NCI-H1694 (cell line): Measurements from ENCODE around the gene ALG12.

Experiments used
- DNase-seq: peaks from one replicate; lab custom pipeline; 2025; lab: John Stamatoyannopoulos, UW

Gene ALG12

DNA sequence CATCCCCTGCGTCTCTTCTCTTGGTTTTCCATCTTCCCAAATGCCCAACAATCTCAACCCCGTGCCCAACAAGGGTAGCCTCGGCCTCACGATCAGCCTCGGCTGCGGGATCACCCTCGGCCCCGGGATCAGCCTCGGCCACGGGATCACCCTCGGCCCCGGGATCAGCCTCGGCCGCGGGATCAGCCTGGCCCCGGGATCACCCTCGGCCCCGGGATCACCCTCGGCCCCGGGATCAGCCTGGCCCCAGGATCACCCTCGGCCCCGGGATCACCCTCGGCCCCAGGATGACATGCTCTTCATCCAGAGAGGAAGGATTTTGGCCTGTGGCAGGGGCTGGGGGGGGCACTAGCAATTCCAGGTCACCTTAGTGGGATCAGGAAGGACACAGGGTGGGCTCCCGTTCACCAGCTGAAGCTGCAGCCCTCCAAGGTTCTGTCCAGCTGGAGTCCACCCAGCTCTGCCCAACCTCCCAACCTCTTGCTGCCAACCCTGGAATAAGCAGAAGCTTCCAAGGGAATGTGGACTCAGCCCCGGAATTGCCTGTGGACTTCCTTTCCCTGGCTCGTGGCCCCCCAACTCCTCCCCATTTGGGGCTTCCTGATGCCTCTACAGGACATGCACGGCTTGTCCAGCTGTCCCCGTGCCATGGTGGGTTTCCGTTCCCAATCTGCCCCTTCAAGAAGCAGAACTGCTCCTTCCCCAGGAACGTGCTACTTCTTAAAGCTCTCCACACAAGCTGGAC, 6.2 kb downstream of the ALG12 start:
- no peak for DNase-seq

DNA sequence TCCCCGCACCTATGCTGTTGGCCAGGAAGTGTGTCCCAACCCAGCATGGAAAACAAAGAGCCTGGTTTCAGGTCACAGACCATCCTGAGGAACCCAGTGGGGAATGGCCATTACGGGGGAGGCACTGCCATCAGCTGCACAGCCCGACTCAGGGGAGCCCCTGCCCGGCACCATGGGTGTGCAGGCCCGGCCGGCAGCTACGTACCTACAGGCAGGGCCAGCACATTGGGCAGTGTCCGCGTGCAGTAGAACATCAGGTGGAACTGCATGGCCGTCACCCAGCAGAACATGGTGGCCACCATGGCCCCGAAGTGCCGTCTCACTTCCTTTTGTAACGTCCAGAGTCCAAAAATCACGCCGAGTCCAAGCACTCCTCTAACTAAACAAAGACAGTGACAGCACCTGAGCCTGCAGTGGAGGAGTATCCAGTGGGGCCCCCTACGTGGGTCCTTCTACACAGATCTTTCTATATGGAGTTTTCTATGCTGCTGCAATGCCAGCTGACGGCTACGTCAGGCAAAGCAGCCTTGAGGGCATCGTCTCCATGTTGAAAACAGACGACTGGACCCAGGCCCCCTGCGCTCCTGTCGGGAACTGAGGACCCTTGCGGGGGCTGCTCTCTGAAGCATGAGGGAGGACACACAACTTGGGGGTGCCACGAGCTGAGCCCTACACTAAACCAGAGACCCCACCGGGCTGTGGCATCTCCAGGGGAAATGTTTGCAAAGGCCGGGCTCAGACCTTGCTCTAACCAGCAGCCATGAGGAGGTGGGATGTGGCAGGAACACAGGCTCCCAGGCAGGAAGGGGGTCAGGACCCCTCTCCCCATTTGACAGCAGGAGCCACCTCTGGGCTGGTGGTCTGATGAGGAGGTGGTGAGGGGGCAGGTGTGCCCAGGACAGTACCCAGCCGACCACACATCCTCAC, 7.7 kb downstream of the ALG12 start:
- no peak for DNase-seq

DNA sequence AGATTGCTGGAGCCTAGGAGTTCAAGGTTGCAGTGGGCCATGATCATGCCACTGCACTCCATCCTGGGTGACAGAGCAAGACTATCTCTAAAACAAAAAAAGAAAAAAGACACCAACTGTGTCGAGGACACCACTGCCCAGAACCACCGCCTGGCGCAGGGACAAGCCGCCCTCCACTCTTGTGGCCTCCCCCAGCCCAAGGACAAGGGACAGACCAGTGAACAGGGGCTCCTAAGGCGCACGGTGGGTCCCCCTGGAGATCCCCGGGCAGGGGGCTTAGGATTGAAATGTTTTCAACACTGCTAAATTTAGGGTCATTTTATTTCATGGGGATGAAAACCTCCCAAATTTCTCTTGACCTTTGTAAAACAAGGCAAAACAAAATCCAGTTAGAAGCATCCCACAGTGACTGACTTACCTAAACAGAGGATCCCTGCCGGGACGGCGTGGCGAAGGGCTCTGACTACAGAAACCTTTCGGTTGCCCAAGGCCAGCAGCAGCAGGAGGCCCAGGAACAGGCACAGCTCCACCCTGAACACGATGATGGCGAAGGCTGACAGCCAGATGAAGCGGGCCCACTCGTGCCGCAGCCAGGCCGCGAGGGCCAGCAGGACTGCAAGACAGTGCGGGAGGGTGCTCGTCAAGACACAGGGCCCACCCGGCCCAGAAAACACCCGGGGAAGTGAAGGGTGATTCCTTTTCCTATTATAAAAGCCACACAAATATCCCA, 8.6 kb downstream of the ALG12 start:
- DNase-seq = no peak

DNA sequence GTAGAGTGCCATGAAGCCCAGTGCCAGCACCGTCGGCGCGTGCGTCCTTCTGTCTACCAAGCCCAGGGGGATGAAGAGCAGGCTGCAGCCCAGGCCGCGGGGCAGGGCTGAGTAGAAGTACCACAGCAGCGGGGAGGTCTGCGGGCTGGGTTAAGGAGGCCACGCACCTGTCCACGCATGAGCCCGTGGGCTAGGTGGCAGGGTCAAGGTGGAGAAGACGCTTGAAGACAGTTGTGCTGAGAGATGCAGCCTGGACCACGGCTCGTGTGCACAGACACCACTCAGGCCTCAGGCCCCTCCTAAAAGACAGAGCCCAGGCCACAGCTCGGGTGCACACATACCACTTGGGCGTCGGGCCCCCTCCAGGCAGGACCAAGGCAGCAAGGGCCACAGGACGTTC, 10.4 kb downstream of the ALG12 start:
- no peak for DNase-seq

DNA sequence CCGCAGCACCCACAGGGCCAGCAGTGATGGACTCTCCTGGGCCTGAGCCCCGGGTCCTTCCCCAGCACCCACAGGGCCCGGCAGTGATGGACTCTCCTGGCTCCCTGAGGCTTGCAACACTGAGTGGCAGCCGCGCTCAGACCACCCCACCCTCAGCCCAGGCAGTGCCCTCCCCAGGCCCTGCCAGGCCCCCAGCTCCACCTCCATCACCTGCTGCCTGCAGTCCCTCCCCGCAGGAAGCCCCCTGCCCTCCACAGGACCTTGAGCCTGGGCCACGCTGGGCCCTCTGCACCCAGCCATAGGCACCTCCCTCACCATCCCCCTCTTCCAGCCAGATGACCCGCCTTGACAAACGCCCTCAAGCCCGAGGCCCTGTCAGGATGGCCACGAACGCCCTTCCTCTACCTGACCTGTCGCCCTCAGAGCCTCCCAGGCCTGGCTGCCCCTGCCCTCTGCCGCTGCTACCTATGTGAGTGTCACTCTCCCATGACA, 11.4 kb downstream of the ALG12 start:
- DNase-seq = no peak

DNA sequence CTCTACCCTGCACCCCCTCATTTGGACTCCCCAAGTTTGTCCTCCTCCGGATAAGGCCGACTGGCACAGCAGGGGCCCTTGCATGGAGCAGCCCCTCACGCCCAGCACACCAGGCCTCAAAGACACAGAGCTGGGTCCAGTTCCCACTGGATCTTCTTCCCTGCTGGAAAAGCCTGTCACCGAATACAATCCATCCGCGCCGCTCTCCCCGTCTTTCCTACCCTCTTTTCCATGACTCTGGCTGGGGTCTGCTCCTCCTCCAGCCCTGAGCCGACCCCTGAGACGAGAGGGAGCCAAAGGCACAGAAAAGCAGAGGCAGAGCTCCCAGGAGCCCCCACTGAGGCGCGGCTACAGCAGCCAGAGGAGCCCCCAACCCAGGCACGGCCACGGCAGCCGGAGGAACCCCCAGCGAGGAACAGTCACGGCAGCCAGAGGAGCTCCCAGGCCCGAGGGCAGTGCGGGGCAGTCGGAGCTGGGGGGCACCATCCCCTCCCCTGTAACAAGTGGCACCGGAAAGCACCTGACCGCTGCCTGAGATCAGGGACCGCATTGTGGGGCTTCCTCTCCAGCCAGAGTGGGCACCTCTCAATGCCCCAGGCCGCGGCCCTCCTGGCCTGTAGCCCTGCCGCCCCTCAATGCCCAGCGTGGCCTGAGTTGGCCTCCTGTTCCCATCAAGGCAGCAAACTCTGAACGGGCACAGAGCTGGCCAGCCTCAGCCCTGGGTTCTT, 12.0 kb downstream of the ALG12 start:
- no peak for DNase-seq

DNA sequence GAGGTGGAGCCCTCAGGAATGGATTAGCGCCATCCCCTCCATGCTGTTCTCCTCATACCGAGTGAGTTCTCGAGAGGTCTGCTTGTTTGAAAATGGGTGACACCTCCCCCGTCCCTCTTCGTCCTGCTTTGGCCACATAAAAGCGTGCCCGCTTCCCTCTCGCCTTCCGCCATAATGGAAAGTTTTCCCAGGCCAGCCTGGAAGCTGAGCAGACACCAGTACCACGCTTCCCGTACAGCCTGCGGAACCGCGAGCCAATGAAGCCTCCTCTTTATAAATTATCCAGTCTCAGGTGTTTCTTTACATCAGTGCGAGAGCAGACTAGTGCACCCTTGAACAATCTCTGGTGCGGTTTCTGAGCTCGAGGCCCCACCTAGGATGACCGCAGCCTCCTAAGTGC, 12.8 kb downstream of the ALG12 start:
- no peak for DNase-seq

DNA sequence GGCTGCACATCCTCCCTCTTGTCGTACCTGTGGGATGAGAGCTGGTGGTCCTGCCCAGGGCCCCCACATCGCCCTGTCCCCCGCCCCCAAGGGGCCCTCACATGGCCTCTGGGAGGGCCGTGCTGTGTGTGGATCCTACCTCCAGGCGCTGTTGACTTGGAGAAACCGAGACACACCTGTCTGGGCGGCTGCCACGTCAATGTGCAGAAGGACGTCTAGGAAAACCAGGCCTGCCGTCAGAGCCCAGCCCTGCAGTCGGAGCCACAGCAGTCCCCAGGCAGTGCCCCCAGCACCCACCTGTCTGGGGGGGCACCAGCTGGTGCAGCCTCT, 14.2 kb downstream of the ALG12 start:
- DNase-seq = no peak

DNA sequence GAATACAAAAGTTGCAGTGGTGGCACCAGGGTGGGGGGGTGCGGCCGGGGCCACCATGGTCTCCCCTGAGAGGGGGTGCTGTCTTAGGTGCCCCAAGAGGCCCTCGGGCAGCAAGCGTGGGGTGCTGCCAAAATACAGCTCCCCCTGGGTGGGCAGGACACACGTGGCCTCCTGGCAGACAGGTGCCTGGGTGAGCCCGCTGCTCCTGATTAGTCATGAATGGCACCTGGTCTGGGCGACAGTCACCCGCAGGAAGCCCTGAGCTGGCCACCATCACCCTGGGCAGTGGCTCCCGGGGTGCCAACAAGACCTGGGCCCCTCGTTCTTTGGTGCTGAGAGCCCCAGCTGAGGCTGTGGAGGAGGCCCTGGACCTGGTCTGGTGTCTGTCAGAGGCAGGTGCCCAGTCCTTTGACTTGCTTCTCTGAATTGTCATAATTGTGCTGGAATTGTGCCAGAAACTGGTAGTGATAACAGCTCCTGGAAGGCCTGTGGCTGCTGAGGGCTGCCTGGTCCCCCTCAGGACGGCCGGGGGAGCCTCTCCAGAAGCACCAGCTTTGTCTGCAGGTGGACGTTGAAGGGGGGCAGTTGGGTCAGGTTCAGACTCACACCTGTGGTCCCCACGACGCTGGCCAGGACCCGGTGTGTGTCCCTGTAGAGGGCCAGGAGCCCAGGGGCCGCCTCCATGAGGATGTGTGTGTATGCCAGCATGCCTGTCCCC, 14.8 kb downstream of the ALG12 start:
- no peak for DNase-seq

DNA sequence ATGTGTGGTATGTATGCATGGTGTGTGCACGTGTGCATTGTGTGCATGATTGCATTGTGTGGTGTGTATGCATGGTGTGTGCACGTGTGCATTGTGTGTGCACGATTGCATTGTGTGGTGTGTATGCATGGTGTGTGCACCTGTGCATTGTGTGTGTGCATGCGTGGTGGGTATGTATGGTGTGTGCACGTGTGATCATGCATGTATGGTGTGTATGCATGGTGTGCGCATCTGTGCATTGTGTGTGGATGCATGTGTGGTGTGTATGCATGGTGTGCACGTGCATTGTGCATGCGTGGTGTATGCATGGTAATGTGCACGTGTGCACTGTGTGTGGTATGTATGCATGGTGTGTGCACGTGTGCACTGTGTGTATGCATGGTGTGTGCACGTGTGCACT, 16.8 kb downstream of the ALG12 start:
- no peak for DNase-seq

DNA sequence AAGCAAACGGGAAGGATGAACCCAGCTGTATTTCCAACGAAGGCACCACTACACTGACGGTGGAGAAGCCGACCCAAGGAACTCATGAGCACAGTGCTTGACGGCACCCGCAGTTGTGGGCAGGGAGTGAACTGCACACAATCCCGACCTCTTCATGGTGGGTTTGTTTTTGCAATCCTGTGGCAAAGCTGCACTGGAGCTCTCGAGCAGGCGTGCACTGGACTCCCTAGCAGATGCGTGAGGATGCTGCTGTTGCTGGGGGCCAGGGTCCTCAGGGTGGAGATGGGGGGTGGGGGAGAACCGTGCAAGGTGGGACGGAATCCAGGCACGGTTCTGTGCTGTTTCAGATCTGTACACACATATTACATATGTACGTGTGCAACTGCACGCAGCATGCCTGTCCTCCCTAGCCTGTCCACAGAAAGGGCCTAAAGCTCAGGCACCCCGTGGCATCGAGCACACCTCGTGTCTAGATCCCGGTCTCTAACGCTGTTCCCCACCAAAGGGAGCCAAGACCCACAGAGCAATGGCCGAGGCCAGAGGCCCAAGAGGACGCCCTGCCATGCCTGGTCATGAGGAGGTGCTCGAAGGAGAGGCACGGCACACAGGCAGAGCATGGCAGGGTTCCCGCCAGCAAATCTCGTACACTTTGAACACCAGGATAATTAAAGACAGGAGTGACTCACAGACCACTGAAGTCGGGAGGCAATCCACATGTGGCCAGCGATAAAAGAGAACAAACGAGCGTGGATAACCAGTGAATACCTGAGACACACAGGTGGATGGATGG, 17.6 kb downstream of the ALG12 start:
- DNase-seq = no peak

DNA sequence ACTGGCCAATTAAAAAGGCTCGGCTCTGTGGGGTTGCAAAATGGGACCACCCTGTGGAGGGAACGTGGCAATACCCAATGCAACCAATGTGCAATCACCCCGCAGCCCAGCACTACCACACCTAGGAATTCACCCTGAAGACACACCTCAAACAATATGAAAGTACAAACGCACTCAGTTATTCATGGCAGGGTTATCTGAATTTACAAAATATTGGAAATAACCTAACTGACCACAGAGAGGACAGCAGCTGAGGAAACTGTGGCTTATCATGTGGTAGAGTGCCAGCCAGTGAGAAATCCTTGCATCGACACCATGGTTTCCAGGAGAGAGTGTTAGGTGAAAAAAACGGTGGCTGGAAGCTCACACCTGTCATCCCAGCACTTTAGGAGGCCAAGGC, 18.7 kb downstream of the ALG12 start:
- DNase-seq = no peak

DNA sequence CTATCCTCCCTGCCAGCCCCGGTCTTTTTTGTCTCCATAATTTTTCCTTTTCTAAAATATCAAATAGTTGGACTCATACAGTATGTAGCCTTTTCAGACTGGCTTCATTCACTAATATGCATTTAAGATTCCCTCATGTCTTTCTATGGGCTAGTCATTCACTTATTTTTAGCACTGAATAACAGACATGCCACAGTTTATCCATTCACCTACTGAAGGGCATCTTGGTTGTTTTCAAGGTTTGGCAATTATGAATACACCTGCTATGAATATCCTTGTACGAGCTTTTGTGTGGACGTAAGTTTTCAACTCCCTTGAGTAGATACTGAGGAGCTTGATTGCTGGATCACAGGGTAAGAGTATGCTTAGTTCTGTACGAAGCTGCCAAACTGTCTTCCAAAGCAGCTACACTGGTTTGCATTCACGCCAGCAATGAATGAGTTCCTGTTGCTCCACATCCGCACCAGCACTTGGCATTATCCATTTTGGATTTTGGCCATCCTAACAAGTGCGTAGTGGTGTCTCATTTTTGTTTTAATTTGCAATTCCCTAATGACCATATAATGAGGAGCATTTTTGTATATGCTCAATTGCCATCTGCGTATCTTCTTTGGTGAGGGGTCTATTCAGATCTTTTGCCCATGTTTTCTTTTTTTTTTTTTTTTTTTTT, 21.1 kb downstream of the ALG12 start:
- DNase-seq = no peak

DNA sequence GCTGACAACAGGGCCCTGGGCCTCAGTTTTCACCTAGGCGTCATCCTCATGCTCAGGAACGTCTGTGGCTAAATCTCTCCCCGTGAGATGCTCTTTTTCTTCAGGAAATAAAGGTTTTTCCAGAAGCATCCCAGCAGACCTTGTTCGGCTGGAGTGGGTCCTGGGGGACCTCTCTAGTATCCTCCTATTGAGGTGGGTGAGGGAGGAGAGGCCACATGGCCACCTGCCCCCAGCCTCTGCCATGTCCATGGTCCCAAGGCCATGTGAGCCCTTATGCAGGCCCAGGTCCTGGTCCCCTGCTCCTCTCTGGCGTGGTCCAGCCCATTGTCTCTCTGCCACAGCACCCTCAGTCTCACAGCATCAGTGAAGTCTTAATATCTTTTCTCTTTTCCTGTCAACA, 22.0 kb downstream of the ALG12 start:
- DNase-seq = no peak

DNA sequence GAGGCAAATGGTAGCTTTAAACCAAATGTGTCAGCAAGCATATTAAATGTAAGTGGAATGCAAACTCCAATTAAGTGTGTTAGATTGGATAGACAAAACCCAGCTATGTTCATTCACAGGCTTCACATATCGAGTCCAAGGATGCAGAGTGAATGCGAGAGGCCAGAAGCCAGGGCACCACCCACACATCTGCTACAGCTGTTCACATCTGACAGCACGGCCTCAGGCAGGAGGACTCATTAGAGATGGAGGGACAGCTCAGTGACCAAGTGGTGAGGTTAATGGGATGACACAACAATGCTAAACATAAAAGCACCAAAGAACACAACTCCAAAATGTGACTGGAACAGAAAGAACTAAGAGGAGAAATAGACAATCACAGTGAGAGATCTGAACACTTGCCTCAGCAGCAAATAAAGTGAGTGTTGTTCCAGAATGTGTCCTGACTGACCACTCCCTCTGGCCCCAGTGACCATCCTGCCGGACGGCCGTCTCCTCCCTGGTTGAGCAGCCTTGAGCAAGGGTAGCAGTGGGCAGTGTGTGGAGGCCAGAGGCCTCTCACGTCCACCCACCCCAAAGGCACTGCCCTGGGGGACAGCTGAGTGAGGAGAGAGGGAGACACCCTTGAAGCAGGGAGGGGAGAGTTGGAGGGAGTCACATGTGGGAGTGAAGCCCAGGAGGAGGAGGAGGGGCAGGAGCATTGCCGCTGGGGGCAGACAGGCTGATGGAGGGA, 23.8 kb downstream of the ALG12 start:
- no peak for DNase-seq

DNA sequence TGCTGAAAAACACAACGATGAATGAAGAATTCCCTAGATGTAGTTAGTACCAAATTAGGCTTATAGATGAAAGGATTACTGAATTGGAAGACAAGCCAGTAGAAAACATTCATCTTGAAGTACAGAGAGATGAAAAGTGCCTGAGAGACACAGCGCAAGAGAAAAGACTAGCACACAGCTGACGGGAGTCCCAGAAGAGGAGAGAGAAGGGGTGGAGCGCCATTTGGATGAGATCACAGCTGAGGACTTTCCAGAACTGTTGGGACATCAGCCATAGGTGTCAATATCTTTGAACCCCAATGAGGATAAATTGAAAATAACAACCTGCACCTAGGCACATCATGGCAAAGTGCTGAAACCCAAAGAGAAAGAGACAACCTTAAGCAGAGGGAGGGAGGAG, 25.2 kb downstream of the ALG12 start:
- DNase-seq = no peak

DNA sequence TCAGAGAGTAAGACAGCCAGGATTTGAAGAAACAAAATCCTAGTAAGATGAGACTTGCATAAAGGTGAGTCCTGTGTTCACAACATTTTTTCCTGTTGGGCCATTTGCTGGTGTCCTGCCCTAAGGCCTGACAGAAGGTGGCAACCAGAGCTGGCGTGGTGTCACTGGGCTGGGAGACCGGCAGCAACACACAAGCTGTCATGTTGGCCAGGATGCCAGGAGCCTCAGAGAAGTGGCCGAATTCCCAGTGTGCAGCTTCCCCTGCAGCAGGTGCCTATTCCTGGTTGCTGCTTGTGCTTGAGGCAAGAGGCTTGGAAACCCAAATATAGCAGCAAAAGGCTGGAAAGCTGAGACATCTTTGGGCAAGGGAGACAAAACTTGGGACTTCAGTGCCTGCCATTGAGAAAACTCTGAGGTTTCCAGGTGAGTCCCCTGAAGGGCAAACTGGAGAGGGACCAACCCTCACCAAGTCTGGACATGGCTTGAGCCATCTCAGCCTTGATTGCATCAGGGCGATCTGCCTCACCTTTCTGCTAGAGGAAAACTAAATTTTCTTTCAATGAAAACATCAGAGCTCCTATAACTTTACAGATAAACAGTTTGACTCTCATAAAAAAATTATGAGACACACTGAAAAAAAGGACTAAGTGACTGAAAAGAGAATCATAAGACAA, 25.9 kb downstream of the ALG12 start:
- DNase-seq = peak; percentile 36

DNA sequence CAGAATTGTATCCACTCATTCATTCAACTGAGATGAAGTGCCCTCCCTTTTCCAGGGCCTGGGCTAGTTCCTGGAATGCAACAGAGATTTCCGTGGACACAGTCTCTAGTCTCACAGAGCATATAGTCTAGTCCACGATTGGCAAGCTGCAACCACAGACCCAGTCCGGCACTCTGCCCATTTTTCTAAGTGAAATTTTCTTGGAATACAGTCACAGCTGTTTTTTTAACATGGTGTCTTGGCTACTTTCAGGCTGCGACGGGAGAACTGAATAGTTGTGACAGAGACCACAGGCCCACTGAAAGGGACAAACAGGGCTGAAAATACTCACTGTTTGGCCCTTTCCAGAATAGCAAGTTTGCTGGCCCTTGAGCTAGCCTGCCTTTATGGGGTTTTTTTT, 29.2 kb downstream of the ALG12 start:
- DNase-seq = no peak

DNA sequence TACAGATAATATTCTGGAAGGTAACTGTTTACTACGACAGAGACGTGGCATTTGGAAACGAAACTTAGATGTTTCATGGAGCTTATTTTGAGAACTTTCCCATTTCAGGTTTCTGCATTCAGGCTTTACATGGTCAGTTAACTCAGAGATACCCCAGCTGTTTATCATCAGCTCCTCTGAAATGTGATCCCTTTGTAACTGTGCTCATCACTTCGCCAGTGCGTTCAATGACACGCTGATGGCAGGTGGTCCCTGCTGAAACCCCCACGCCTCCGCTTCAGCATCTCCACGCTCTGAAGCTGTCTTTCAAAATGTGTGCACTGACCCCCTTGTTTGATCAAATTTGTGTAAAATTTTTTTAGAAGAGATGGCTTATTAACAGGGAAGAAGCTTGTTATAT, 30.5 kb downstream of the ALG12 start:
- DNase-seq = no peak
